ENCODE results near the gene NRG3. TPM values are rescaled to one million over a fixed set of nuclear protein-coding genes. Genes with fewer than 3 reads are reported as not detected.

NRG3 gene
- total RNA-seq, 1 donor from 2014 or later: 2.3 TPM

GRCh38 chr10:82643076-82643475 lies 768.1 kb downstream of the NRG3 start:
- intact Hi-C loops (cut with DNase I): no loop called here
- no peaks in the 10 kb centered on the region for H3K4me1 ChIP-seq
- no peaks in the 10 kb centered on the region for H3K36me3 ChIP-seq
- DNase-seq (no peak), ATAC-seq (no peak)
- no peak overlapping the region for H3K4me3 ChIP-seq
- no peaks in the 10 kb centered on the region for H3K9me3 ChIP-seq
- H3K27me3 ChIP-seq: no peaks in the 10 kb centered on the region
- H3K27ac ChIP-seq: no peak overlapping the region
- TF ChIP-seq, protein P1, sequence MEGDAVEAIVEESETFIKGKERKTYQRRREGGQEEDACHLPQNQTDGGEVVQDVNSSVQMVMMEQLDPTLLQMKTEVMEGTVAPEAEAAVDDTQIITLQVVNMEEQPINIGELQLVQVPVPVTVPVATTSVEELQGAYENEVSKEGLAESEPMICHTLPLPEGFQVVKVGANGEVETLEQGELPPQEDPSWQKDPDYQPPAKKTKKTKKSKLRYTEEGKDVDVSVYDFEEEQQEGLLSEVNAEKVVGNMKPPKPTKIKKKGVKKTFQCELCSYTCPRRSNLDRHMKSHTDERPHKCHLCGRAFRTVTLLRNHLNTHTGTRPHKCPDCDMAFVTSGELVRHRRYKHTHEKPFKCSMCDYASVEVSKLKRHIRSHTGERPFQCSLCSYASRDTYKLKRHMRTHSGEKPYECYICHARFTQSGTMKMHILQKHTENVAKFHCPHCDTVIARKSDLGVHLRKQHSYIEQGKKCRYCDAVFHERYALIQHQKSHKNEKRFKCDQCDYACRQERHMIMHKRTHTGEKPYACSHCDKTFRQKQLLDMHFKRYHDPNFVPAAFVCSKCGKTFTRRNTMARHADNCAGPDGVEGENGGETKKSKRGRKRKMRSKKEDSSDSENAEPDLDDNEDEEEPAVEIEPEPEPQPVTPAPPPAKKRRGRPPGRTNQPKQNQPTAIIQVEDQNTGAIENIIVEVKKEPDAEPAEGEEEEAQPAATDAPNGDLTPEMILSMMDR (IDR thresholded peaks at IDR 0.05): no peak

DNA sequence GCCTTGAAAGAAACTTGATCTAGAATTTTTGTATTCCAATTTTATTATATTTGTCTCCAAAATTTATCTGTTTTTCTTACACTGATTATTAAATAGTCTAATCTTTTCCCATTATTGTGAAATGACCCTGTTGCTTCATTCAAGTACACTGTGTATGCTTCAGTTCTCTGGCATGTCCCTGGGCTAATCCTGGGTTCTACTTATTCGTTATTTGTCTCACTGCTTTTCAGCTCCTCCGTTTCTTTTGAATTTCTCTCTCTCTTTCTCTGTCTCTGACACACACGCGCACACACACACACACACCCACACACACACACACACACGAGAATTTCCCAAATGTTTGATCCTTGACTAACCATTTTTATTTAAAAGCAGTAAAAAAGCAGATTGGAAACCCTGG lies 768.6 kb downstream of the NRG3 start:
- Histone ChIP-seq H3K27me3 (no peaks in the 10 kb centered on the region), H3K27ac (no peak overlapping the region), H3K4me3 (no peak overlapping the region), H3K9me3 (no peaks in the 10 kb centered on the region), H3K4me1 (no peaks in the 10 kb centered on the region), H3K36me3 (no peaks in the 10 kb centered on the region)
- TF ChIP-seq, protein P1 (IDR thresholded peaks at IDR 0.05): no peak
- no peak for DNase-seq
- no peak for ATAC-seq
- intact Hi-C loops (cut with DNase I): no loop called here

- H3K9me3 ChIP-seq: no peaks in the 10 kb centered on the region
- H3K27ac ChIP-seq: no peak overlapping the region
- no peaks in the 10 kb centered on the region for H3K27me3 ChIP-seq
- H3K36me3 ChIP-seq: no peaks in the 10 kb centered on the region
- no peak overlapping the region for H3K4me3 ChIP-seq
- TF ChIP-seq, protein P1 (IDR thresholded peaks at IDR 0.05): no peak
- no peaks in the 10 kb centered on the region for H3K4me1 ChIP-seq
- ATAC-seq (no peak), DNase-seq (no peak)
- intact Hi-C loops (cut with DNase I): no loop called here
Observed at GRCh38 chr10:82645221-82645620, 770.2 kb downstream of the NRG3 start.

DNA sequence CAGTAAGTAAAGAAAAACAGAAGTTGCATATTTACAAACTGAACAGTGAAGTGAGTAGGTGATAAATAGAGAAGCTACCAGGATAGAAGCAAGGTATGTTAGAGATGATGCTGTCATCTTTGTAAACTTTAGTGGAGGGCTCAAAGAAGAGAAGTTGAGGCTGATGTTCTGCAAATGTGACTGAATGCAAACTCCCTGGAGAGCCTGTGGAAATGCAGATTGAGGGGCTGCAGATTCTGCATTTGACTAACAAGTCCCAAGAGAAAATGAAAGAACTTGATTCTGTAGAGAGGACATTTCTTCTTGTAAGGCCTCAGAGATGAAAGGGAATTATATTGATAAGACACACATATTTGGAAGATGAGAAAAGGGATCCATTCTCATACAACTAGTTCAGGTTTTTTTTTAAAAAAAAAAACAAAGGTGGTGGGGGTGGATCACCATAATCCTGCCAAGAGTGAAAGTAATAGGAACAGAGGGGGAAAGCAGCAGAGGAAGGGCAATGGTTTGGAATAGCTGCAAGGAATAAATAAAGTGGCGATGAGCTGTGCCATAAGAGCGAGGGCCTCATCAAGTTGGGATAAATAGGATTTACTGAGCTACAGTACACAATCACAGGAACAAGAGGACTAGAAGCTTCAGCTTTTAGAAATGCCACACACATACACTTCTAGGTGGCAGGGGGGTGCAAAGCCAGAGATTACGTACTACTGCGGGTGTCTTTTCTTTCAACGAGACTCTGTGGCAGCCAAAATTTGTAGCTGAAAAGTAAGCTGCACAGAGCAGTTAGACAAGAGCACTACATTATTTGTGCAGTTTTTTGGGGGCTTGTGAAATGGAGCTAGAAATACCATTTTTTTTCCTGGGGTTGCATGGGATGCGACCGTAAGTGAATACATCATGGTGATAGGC lies 778.5 kb downstream of the NRG3 start:
- Histone ChIP-seq H3K4me3 (no peak overlapping the region), H3K36me3 (no peaks in the 10 kb centered on the region), H3K27ac (no peak overlapping the region), H3K9me3 (no peaks in the 10 kb centered on the region), H3K4me1 (no peaks in the 10 kb centered on the region), H3K27me3 (no peaks in the 10 kb centered on the region)
- TF ChIP-seq, protein P1 (IDR thresholded peaks at IDR 0.05): no peak
- intact Hi-C loops (cut with DNase I): no loop called here
- no peak for DNase-seq
- no peak for ATAC-seq

GRCh38 chr10:82660205-82660604 lies 785.2 kb downstream of the NRG3 start:
- DNase-seq (no peak), ATAC-seq (no peak)
- no peak overlapping the region for H3K4me3 ChIP-seq
- intact Hi-C loops (cut with DNase I): no loop called here
- H3K27me3 ChIP-seq: no peaks in the 10 kb centered on the region
- no peaks in the 10 kb centered on the region for H3K36me3 ChIP-seq
- TF ChIP-seq, protein P1 (IDR thresholded peaks at IDR 0.05): no peak
- H3K9me3 ChIP-seq: no peaks in the 10 kb centered on the region
- no peaks in the 10 kb centered on the region for H3K4me1 ChIP-seq
- H3K27ac ChIP-seq: no peak overlapping the region

Measured in upper lobe of right lung (tissue), 1 donor.